Astrocyte of the cerebellum (primary cell): ENCODE measurements around the gene DUOXA2.
A peak's percentile ranks its signal among the peaks of the same experiment; 100 is the strongest.

Experiments used
- DNase-seq: peaks from one replicate; pipeline ENCODE4 v3.0.0-alpha.2; 2011; ENCODE audit warnings: low read depth
- H3K4me3 ChIP-seq: 2 replicates; pipeline ENCODE4 v1.5.1; 2011; ENCODE audit warnings: mild to moderate bottlenecking, low read depth, low read length, moderate library complexity
- CTCF ChIP-seq: IDR thresholded peaks from 2 replicates; pipeline ENCODE4 v1.5.1; 2012; ENCODE audit warnings: low read length, low read depth, moderate library complexity, mild to moderate bottlenecking; ENCODE audit errors: missing control alignments
- in situ Hi-C: cut with HindIII; loops from 2 replicates; pipeline ENCODE4 v1.10.0; 2017; ENCODE audit warnings: low sequenced_read_pairs

Gene DUOXA2

GRCh38 chr15:45118131-45118588 lies 4.0 kb downstream of the DUOXA2 start:
- TF ChIP-seq CTCF: peak; percentile 100
- H3K4me3 ChIP-seq: no peak overlapping the region
- peak; percentile 84 for DNase-seq
- in situ Hi-C loops: no loop called here

- in situ Hi-C loops: no loop called here
- no peak overlapping the region for H3K4me3 ChIP-seq
- TF ChIP-seq CTCF: no peak
- DNase-seq: no peak
Observed at GRCh38 chr15:45118996-45119395, 4.9 kb downstream of the DUOXA2 start.

- no peak for TF ChIP-seq CTCF
- in situ Hi-C loops: no loop called here
- no peak for DNase-seq
- no peak overlapping the region for H3K4me3 ChIP-seq
Observed at GRCh38 chr15:45120081-45120972, 6.2 kb downstream of the DUOXA2 start.

GRCh38 chr15:45121020-45121419 lies 6.9 kb downstream of the DUOXA2 start:
- H3K4me3 ChIP-seq: no peak overlapping the region
- no peak for TF ChIP-seq CTCF
- no peak for DNase-seq
- in situ Hi-C loops: no loop called here

- peak; percentile 6 for DNase-seq
- no peak overlapping the region for H3K4me3 ChIP-seq
Observed at GRCh38 chr15:45121706-45122417, 7.7 kb downstream of the DUOXA2 start.

More at GRCh38 chr15:45121706-45122417, 7.7 kb downstream of the DUOXA2 start:
- no peak for TF ChIP-seq CTCF
- in situ Hi-C loops: no loop called here
